Measurements from ENCODE around the gene H2AZ1.

DNA sequence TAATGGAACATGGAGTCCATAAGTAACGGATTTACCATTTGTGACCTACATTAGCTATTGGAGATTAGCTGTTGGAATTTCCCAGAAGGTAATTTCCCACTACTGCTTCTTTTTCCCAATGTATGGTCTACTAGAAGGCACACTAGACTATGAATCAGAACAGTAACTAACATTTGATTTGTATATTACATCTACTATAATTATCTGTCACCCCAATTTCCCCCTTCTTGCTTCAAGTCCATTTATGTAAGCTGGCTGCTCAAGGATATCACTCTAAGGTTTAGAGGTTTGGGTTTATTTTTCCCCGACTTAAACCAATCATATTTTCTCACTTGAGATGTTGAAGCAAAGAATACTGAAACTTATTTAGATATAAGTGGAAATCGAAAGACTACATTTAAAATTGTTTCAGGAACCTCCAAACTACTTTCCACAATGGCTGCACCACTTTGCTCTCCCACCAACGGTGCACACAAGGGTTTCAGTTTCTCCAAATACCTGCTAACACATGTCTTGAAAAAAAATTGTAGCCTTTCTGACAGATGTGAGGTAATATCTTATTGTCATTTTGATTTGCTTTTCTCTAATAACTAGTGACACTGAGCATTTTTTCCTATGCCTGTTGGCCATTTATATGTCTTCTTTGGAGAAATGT lies 33.3 kb upstream of the H2AZ1 start:
- TF ChIP-seq, protein P1, sequence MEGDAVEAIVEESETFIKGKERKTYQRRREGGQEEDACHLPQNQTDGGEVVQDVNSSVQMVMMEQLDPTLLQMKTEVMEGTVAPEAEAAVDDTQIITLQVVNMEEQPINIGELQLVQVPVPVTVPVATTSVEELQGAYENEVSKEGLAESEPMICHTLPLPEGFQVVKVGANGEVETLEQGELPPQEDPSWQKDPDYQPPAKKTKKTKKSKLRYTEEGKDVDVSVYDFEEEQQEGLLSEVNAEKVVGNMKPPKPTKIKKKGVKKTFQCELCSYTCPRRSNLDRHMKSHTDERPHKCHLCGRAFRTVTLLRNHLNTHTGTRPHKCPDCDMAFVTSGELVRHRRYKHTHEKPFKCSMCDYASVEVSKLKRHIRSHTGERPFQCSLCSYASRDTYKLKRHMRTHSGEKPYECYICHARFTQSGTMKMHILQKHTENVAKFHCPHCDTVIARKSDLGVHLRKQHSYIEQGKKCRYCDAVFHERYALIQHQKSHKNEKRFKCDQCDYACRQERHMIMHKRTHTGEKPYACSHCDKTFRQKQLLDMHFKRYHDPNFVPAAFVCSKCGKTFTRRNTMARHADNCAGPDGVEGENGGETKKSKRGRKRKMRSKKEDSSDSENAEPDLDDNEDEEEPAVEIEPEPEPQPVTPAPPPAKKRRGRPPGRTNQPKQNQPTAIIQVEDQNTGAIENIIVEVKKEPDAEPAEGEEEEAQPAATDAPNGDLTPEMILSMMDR (IDR thresholded peaks at IDR 0.05) = no peak
- TF ChIP-seq ZFX (IDR thresholded peaks at IDR 0.05; ENCODE audit: borderline replicate concordance) = no peak

All from 22Rv1 (cell line).